Caco-2 (cell line): ENCODE data around the gene AADACL4. TPM values are rescaled to one million over a fixed set of nuclear protein-coding genes. Genes with fewer than 3 reads are reported as not detected.
A peak's percentile ranks its signal among the peaks of the same experiment; 100 is the strongest.

Source experiments
- Bru-seq: library from RNA; stranded (reverse); fragments of 400-500 nt; gene quantifications from one replicate; lab custom pipeline; 2021; lab: Mats Ljungman, UMichigan
- BruChase-seq, 2 experiments: library from RNA; stranded (reverse); fragments of 400-500 nt; gene quantifications; one replicate each; lab custom pipeline; 2021; lab: Mats Ljungman, UMichigan
- BruUV-seq: library from RNA; stranded (reverse); fragments of 400-500 nt; replicated peaks from 2 replicates; lab custom pipeline; 2021; lab: Mats Ljungman, UMichigan
- CTCF ChIA-PET: fragments of 300-600 bp; sonication (Branson Sonifier 250); formaldehyde crosslinking; loops from one replicate; lab custom pipeline; 2022; ENCODE audit warnings: antibody characterized with exemption; lab: Charles Lee
- POLR2A ChIA-PET: fragments of 300-600 bp; sonication (Branson Sonifier 250); formaldehyde crosslinking; loops from one replicate; lab custom pipeline; 2022; ENCODE audit warnings: antibody characterized with exemption; lab: Charles Lee
- DNase-seq, 2 experiments: peaks; one replicate each; pipeline versions ENCODE4 v3.0.0 to v3.0.0-alpha.2; 2020 to 2022
- H3K27me3 ChIP-seq: replicated peaks from 2 replicates; pipeline ENCODE4 v1.6.0; 2011; ENCODE audit warnings: low read length; ENCODE audit not compliant: control insufficient read depth, insufficient read depth
- H3K36me3 ChIP-seq: 2 replicates; pipeline ENCODE4 v1.5.1; 2011; ENCODE audit warnings: low read length; ENCODE audit not compliant: control insufficient read depth, insufficient read depth
- H3K4me1 ChIP-seq: fragments of 250-450 bp; sonication (Bioruptor Pico); 2 replicates; pipeline ENCODE4 v1.5.1; 2020; ENCODE audit warnings: mild to moderate bottlenecking
- H3K4me3 ChIP-seq: 2 replicates; pipeline ENCODE4 v1.5.1; 2011; ENCODE audit warnings: low read depth, mild to moderate bottlenecking, control low read depth, low read length
- H3K9me3 ChIP-seq: fragments of 250-450 bp; sonication (Bioruptor Pico); 2 replicates; pipeline ENCODE4 v1.5.1; 2020; ENCODE audit warnings: mild to moderate bottlenecking, moderate library complexity
- H3K27ac Mint-ChIP-seq: one replicate; pipeline ENCODE4 v1.8.0; 2022; ENCODE audit warnings: mixed read lengths; ENCODE audit not compliant: unreplicated experiment
- H3K27me3 Mint-ChIP-seq: one replicate; pipeline ENCODE4 v1.8.0; 2022; ENCODE audit warnings: mixed read lengths; ENCODE audit not compliant: insufficient read depth, unreplicated experiment
- H3K36me3 Mint-ChIP-seq: one replicate; pipeline ENCODE4 v1.8.0; 2022; ENCODE audit warnings: mild to moderate bottlenecking, mixed read lengths; ENCODE audit not compliant: insufficient read depth, unreplicated experiment
- H3K4me1 Mint-ChIP-seq: one replicate; pipeline ENCODE4 v1.8.0; 2022; ENCODE audit warnings: low read depth, mixed read lengths; ENCODE audit not compliant: unreplicated experiment
- H3K4me3 Mint-ChIP-seq: one replicate; pipeline ENCODE4 v1.8.0; 2022; ENCODE audit warnings: mild to moderate bottlenecking, moderate library complexity, mixed read lengths; ENCODE audit not compliant: unreplicated experiment
- H3K9me3 Mint-ChIP-seq: one replicate; pipeline ENCODE4 v1.8.0; 2022; ENCODE audit warnings: mixed read lengths; ENCODE audit not compliant: unreplicated experiment
- CTCF ChIP-seq, 2 experiments: fragments of 200-600 bp in 1 of 2; IDR thresholded peaks; 1 replicate in 1 of 2; 2 replicates in 1 of 2; pipeline versions ENCODE4 v1.5.1 to v1.8.0; 2011 to 2022; ENCODE audit warnings: antibody characterized with exemption in 1 of 2, control low read depth in 1 of 2, inconsistent platforms in 1 of 2, low read depth in 1 of 2, low read length in 1 of 2, mild to moderate bottlenecking in 1 of 2, moderate library complexity in 1 of 2; ENCODE audit not compliant: insufficient read depth in 1 of 2, severe bottlenecking in 1 of 2, unreplicated experiment in 1 of 2
- intact Hi-C: fragments of 100-400 bp; cut with micrococcal nuclease; formaldehyde crosslinking; loops from one replicate; pipeline ENCODE4 v1.10.0; 2022; ENCODE audit not compliant: unreplicated experiment
- long read RNA-seq: library from polyadenylated mRNA; stranded (forward); transcript quantifications from one replicate; pipeline ENCODE4 v2.0.0, GENCODE V29; 2022
- total RNA-seq: library from RNA; stranded (reverse); gene quantifications from 2 replicates; pipeline ENCODE4 v1.2.3, GENCODE V29; 2022

The AADACL4 gene
- total RNA-seq (not detected in 2 replicates), Bru-seq, nascent RNA (percentile 7 among the genes with signal in this experiment), BruChase-seq, experiment 1, labeled RNA remaining after a 2-hour chase (percentile 10 among the genes with signal in this experiment), BruChase-seq, experiment 2, labeled RNA remaining after a 6-hour chase (percentile 10 among the genes with signal in this experiment)
- long read RNA-seq = 0 reads

GRCh38 chr1:12643785-12644184 is at the start of gene AADACL4:
Gene AADACL4 (plus strand): TSS chr1:12644085. CDS start chr1:12644547, 462 bp downstream.
- DNase-seq = no peak
- intact Hi-C loops = no loop called here
- Histone ChIP-seq H3K9me3 (peaks cover 15% of the 10 kb centered on the region), H3K27me3 (no peaks in the 10 kb centered on the region), H3K36me3 (no peaks in the 10 kb centered on the region; the same call in 1 of the 2 replicates), H3K4me1 (no peaks in the 10 kb centered on the region), H3K4me3 (no peak within 1 kb of the TSS)
- Mint-ChIP-seq H3K4me3 (no peak within 1 kb of the TSS), H3K27ac (no peak within 1 kb of the TSS), H3K27me3 (no peaks in the 10 kb centered on the region), H3K4me1 (peaks cover under 1% of the 10 kb centered on the region), H3K36me3 (no peaks in the 10 kb centered on the region), H3K9me3 (peaks cover 43% of the 10 kb centered on the region)
- no peak for TF ChIP-seq CTCF (IDR thresholded peaks at IDR 0.05; ENCODE audit: insufficient read depth in 1 of 2, low read depth in 1 of 2, low read length in 1 of 2, severe bottlenecking in 1 of 2, unreplicated experiment in 1 of 2)
- ChIA-PET CTCF (no interaction called here), POLR2A (no interaction called here)
- BruUV-seq = no TSS peak

- TF ChIP-seq CTCF (IDR thresholded peaks at IDR 0.05; ENCODE audit: insufficient read depth in 1 of 2, low read depth in 1 of 2, low read length in 1 of 2, severe bottlenecking in 1 of 2, unreplicated experiment in 1 of 2) = no peak
- no peak for DNase-seq
- Histone ChIP-seq H3K4me3 (no peak overlapping the region), H3K36me3 (no peaks in the 10 kb centered on the region), H3K27me3 (no peaks in the 10 kb centered on the region), H3K9me3 (no peaks in the 10 kb centered on the region), H3K4me1 (peaks cover 10% of the 10 kb centered on the region)
- H3K9me3 Mint-ChIP-seq = no peaks in the 10 kb centered on the region
- POLR2A ChIA-PET = no interaction called here
- H3K4me1 Mint-ChIP-seq = peaks cover 31% of the 10 kb centered on the region
- H3K27me3 Mint-ChIP-seq = no peaks in the 10 kb centered on the region
- peak overlapping the region; percentile 25 for H3K4me3 Mint-ChIP-seq
- peaks cover 24% of the 10 kb centered on the region for H3K36me3 Mint-ChIP-seq
- intact Hi-C loops = no loop called here
- no TSS peak for BruUV-seq
- H3K27ac Mint-ChIP-seq = peak overlapping the region; percentile 33
- CTCF ChIA-PET = no interaction called here
Observed at GRCh38 chr1:12594490-12594889, 49.4 kb upstream of the AADACL4 start.

- peaks cover 35% of the 10 kb centered on the region for H3K4me1 Mint-ChIP-seq
- peak overlapping the region; percentile 25 for H3K4me3 Mint-ChIP-seq
- H3K9me3 ChIP-seq = no peaks in the 10 kb centered on the region
- ChIA-PET POLR2A (no interaction called here), CTCF (interaction anchor here (2.4 kb wide), 1 partner anchor 24 kb away, joined by 8 read pairs; no protein-coding TSS in a partner anchor)
- H3K4me3 ChIP-seq = no peak overlapping the region
- BruUV-seq = no TSS peak
- H3K4me1 ChIP-seq = peaks cover 10% of the 10 kb centered on the region
- no peak for DNase-seq
- H3K36me3 Mint-ChIP-seq = peaks cover 31% of the 10 kb centered on the region
- H3K27me3 ChIP-seq = no peaks in the 10 kb centered on the region
- no peaks in the 10 kb centered on the region for H3K27me3 Mint-ChIP-seq
- peak overlapping the region; percentile 33 for H3K27ac Mint-ChIP-seq
- intact Hi-C loops = no loop called here
- H3K9me3 Mint-ChIP-seq = no peaks in the 10 kb centered on the region
- no peak for TF ChIP-seq CTCF (IDR thresholded peaks at IDR 0.05; ENCODE audit: insufficient read depth in 1 of 2, low read depth in 1 of 2, low read length in 1 of 2, severe bottlenecking in 1 of 2, unreplicated experiment in 1 of 2)
- no peaks in the 10 kb centered on the region for H3K36me3 ChIP-seq
Observed at GRCh38 chr1:12594966-12595756, 48.7 kb upstream of the AADACL4 start.
